GM18499 (cell line): ENCODE measurements around the gene TFR2.
"Not testable (repeated sequence)": the region's sequence is repeated elsewhere in the genome, so short reads cannot be mapped to it uniquely, and the experiment has no call there.

ENCODE experiments used
- ATAC-seq: cut with Tn5 transposase; IDR thresholded peaks from one replicate; pipeline ENCODE4 v1.9.1; 2021; ENCODE audit warnings: moderate number of reproducible peaks; ENCODE audit not compliant: insufficient read depth, unreplicated experiment

The TFR2 gene

GRCh38 chr7:100662194-100662776 is 20.9 kb upstream of the TFR2 start:
- ATAC-seq, result not testable (repeated sequence)

- no peak for ATAC-seq
Measured at GRCh38 chr7:100655908-100656674, 14.7 kb upstream of the TFR2 start, which contains the start of gene ACTL6B. Gene ACTL6B, minus strand, starts transcription at chr7:100656448. Its CDS starts 94 bp downstream, at chr7:100656354.

DNA sequence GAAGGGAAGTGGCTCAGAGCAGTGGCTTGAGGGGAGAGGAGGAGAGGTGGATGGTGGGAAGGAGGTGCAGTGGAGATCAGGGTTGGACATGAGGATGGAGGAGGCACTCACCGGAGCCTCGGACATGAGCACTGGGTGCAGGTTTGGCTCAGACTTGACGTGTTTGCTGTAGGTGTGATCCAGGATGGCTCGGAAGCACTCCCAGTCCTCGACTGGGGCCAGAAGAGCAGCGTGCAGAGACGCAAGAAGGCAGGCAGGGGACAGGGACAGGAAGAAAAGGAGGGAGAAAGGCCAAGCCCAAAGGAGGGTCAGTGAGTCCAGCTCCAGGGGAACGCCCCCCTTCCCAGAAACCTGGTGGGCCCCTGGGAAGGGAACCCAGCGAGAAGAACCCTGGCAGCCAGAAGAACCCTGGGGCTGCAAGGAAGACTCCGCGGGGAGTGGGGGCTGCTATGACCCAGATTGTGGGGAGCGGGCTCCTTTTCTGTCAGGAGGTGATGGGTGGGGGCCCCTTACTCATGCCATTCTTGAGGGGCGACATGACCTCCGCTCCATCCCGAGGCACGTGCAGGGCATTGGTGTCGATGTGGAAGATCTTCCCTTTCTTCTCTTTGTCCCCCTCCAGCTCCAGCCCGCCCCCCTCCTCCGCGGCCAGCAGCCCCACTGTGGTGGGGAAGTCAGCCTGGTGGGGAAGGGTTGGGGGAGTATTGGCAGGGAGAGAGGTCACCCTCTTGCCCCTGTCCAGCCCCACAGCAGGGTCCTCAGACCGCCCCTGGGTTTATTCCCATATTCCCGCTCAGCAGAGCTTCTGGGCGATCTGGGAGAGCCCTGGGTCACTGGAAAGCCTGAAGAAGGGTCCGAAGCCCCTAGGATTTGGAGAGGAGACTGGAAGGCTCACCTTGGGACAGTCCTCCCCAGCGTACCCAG is 13.8 kb upstream of the TFR2 start:
- ATAC-seq, result no peak

GRCh38 chr7:100649826-100650565 is 8.6 kb upstream of the TFR2 start:
- ATAC-seq, result no peak

DNA sequence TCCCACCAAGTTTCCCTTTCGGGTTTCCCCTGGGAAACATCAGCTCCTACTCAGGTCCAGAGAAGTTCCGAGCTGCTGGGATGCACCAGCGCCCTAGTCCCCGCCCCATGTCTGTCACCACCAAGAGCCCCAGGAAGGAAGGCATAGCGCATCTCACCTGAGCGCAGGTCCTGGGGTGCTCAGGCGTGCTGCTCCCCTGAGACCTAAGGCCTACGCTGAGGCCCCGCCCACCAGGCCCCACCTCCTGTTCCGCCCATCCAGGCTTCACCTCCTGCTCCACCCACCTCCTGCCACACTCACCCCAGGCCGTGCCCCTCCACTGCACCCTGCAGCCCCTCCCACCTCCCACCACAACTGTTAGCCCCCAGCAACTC is 1.2 kb upstream of the TFR2 start:
- ATAC-seq, result no peak

GRCh38 chr7:100641860-100642533 is 645 bp upstream of the TFR2 start:
- no peak for ATAC-seq

DNA sequence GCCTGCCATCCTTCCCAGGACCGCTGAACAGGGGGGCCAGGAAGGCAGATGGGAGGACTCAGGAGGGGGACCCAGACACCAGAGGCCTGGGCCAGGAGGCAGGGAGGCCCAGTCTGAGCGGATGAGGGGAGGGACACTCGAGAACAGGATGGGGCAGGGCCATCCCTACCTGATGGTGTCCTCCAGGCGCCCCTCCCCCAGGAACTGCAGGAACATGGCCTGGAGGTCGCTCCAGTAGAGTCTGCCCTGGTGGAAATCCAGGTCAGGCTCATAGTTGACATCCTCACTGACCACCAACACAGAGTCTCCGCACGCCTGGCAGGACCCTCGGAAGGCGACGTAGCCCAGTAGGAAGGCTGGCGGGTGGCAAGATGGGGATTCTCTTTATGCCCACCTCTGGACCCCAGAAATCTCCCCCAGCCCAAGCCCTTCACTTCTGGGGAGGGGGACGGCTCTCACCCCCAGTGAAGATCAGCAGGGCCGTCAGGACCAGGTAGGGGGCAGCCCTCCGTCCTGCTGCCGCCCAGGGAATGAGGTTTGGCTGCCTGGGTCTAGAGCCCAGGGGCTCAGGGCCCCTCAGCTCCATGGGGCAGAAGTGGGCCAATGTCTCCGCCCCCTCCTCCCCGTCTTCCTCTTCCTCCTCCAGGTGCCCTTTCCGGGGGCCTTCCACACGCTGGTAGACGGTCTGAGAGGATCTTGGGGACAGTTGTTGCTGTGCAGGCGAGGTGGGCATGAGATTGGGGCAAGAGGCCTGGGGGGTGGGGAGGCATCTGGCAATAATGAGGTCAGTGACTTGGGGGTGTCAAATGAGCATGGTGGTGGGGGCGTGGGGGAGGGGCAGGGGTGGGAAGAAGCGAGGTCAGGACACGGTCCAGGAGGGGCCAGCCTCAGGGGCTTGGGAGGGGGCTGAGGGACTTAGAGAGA is 573 bp downstream of the TFR2 start:
- no peak for ATAC-seq

GRCh38 chr7:100639995-100640516 is 1.3 kb downstream of the TFR2 start:
- no peak for ATAC-seq

GRCh38 chr7:100632951-100633717 is 8.2 kb downstream of the TFR2 start:
- no peak for ATAC-seq

- no peak for ATAC-seq
Measured at GRCh38 chr7:100630066-100630465, 11.3 kb downstream of the TFR2 start.

GRCh38 chr7:100629117-100629716 is 12.1 kb downstream of the TFR2 start:
- ATAC-seq, result no peak

- no peak for ATAC-seq
Measured at GRCh38 chr7:100627238-100627549, 14.2 kb downstream of the TFR2 start.

GRCh38 chr7:100626530-100627237 is 14.7 kb downstream of the TFR2 start:
- no peak for ATAC-seq

DNA sequence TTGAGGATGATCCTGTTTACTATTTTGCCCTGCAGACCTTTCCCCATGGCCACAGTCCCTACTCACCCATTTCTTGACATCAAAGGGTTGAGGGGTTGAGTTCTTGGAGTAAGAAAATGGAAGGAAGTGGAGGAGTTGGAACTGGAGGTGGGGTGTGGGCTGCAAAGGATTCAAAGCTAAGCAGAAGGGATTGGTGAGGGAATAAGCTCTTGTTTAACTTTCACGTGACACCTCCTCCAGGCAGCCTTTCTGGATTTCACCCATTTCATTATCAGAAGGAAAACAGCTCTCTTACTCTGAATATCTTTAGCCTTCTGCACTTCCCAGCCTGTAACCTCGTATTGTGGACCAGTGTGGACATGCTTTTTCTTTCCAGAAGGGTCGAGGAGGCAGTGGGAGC is 15.3 kb downstream of the TFR2 start:
- no peak for ATAC-seq

GRCh38 chr7:100623951-100624824 is 17.2 kb downstream of the TFR2 start:
- ATAC-seq, result no peak

- no peak for ATAC-seq
Measured at GRCh38 chr7:100621554-100621953, 19.8 kb downstream of the TFR2 start.
